WTC11 (cell line): ENCODE data around the gene ALDOC. TPM values are rescaled to one million over a fixed set of nuclear protein-coding genes. Genes with fewer than 3 reads are reported as not detected.

Source experiments
- ATAC-seq: fragments of 200-7000 bp; cut with Tn5 transposase; 2 replicates; pipeline ENCODE4 v1.10.0; 2021; ENCODE audit warnings: mild to moderate bottlenecking, moderate library complexity
- CTCF ChIA-PET: fragments of 300-600 bp; sonication (Branson Sonifier 250); formaldehyde crosslinking; loops from one replicate; lab custom pipeline; 2021; ENCODE audit warnings: antibody characterized with exemption; lab: Charles Lee
- POLR2A ChIA-PET: fragments of 350-600 bp; sonication (Branson Sonifier 250); formaldehyde crosslinking; loops from one replicate; lab custom pipeline; 2021; ENCODE audit warnings: antibody characterized with exemption; lab: Charles Lee
- DNase-seq: peaks from one replicate; pipeline ENCODE4 v3.0.0; 2021; ENCODE audit warnings: low spot score
- H3K27ac Mint-ChIP-seq: 2 replicates; pipeline ENCODE4 v1.8.0; 2021; ENCODE audit warnings: mixed read lengths
- H3K27me3 Mint-ChIP-seq: 2 replicates; pipeline ENCODE4 v1.8.0; 2021; ENCODE audit warnings: low read depth, mild to moderate bottlenecking, moderate library complexity, mixed read lengths
- H3K36me3 Mint-ChIP-seq: 2 replicates; pipeline ENCODE4 v1.8.0; 2021; ENCODE audit warnings: mixed read lengths
- H3K4me1 Mint-ChIP-seq: 2 replicates; pipeline ENCODE4 v1.8.0; 2022; ENCODE audit warnings: mixed read lengths
- H3K4me3 Mint-ChIP-seq: 2 replicates; pipeline ENCODE4 v1.8.0; 2021; ENCODE audit warnings: mild to moderate bottlenecking, moderate library complexity, mixed read lengths
- H3K9me3 Mint-ChIP-seq: 2 replicates; pipeline ENCODE4 v1.8.0; 2021; ENCODE audit warnings: mixed read lengths
- EMX1 ChIP-seq: fragments of 250-450 bp; sonication (Bioruptor Pico); IDR thresholded peaks from 2 replicates; pipeline ENCODE4 v1.8.0; 2021; ENCODE audit warnings: mild to moderate bottlenecking
- ESRRA ChIP-seq: sonication (generic); formaldehyde crosslinking; IDR thresholded peaks from 2 replicates; pipeline ENCODE4 v1.8.1; 2022; ENCODE audit warnings: mild to moderate bottlenecking, missing genetic modification reagents, borderline replicate concordance
- GTF2I ChIP-seq: fragments of 250-450 bp; sonication (Bioruptor Pico); conservative IDR thresholded peaks from 2 replicates; pipeline ENCODE4 v1.4.0; 2021; ENCODE audit warnings: mild to moderate bottlenecking
- NFE2L1 ChIP-seq: sonication (generic); formaldehyde crosslinking; IDR thresholded peaks from 2 replicates; pipeline ENCODE4 v1.8.1; 2023; ENCODE audit warnings: missing genetic modification reagents
- NFYB ChIP-seq: sonication (generic); formaldehyde crosslinking; conservative IDR thresholded peaks from 2 replicates; pipeline ENCODE4 v1.8.0; 2022; ENCODE audit warnings: low read depth, missing genetic modification reagents
- PRRX2 ChIP-seq: fragments of 250-450 bp; sonication (Bioruptor Pico); IDR thresholded peaks from 2 replicates; pipeline ENCODE4 v1.8.0; 2021; ENCODE audit warnings: mild to moderate bottlenecking
- RORB ChIP-seq: fragments of 250-450 bp; sonication (Bioruptor Pico); IDR thresholded peaks from 2 replicates; pipeline ENCODE4 v1.9.0; 2021; ENCODE audit warnings: mild to moderate bottlenecking
- SOX15 ChIP-seq: fragments of 250-450 bp; sonication (Bioruptor Pico); IDR thresholded peaks from 2 replicates; pipeline ENCODE4 v1.9.0; 2021; ENCODE audit warnings: mild to moderate bottlenecking
- SP1 ChIP-seq: sonication (generic); formaldehyde crosslinking; conservative IDR thresholded peaks from 2 replicates; pipeline ENCODE4 v1.8.1; 2022; ENCODE audit warnings: missing genetic modification reagents
- TCF7 ChIP-seq: sonication (generic); formaldehyde crosslinking; IDR thresholded peaks from 2 replicates; pipeline ENCODE4 v1.8.0; 2022; ENCODE audit warnings: mild to moderate bottlenecking, low read depth, missing genetic modification reagents, moderate library complexity
- ZNF121 ChIP-seq: sonication (generic); formaldehyde crosslinking; IDR thresholded peaks from 2 replicates; pipeline ENCODE4 v1.8.0; 2023; ENCODE audit warnings: missing genetic modification reagents
- ZNF138 ChIP-seq: sonication (generic); formaldehyde crosslinking; conservative IDR thresholded peaks from 2 replicates; pipeline ENCODE4 v1.8.1; 2022; ENCODE audit warnings: mild to moderate bottlenecking, moderate library complexity, missing genetic modification reagents
- ZNF219 ChIP-seq: sonication (generic); formaldehyde crosslinking; IDR thresholded peaks from 2 replicates; pipeline ENCODE4 v1.8.0; 2023; ENCODE audit warnings: missing genetic modification reagents, mild to moderate bottlenecking, borderline replicate concordance
- ZNF232 ChIP-seq: sonication (generic); formaldehyde crosslinking; IDR thresholded peaks from 2 replicates; pipeline ENCODE4 v1.8.0; 2022; ENCODE audit warnings: mild to moderate bottlenecking, missing genetic modification reagents
- ZNF263 ChIP-seq: sonication (generic); formaldehyde crosslinking; IDR thresholded peaks from 2 replicates; pipeline ENCODE4 v1.8.1; 2022; ENCODE audit warnings: low read depth, mild to moderate bottlenecking, moderate library complexity, missing genetic modification reagents
- ZNF396 ChIP-seq: fragments of 250-450 bp; sonication (Bioruptor Pico); IDR thresholded peaks from 2 replicates; pipeline ENCODE4 v1.8.0; 2021; ENCODE audit warnings: mild to moderate bottlenecking, moderate library complexity, borderline replicate concordance
- ZNF423 ChIP-seq: fragments of 250-450 bp; sonication (Bioruptor Pico); IDR thresholded peaks from 2 replicates; pipeline ENCODE4 v2.1.2; 2022; ENCODE audit warnings: mild to moderate bottlenecking, moderate library complexity
- total RNA-seq: library from RNA; stranded (reverse); gene quantifications from 3 replicates; pipeline ENCODE4 v1.2.3, GENCODE V29; 2021
- TF ChIP-seq, protein P1 (sequence below): sonication (generic); formaldehyde crosslinking; IDR thresholded peaks from 2 replicates; pipeline ENCODE4 v1.8.0; 2023; ENCODE audit warnings: missing genetic modification reagents
- TF ChIP-seq, protein P2 (sequence below): sonication (generic); formaldehyde crosslinking; IDR thresholded peaks from 2 replicates; pipeline ENCODE4 v1.8.1; 2023; ENCODE audit warnings: mild to moderate bottlenecking, missing genetic modification reagents, borderline replicate concordance
- TF ChIP-seq, protein P3 (sequence below): sonication (generic); formaldehyde crosslinking; IDR thresholded peaks from 2 replicates; pipeline ENCODE4 v1.8.0; 2023; ENCODE audit warnings: missing genetic modification reagents, mild to moderate bottlenecking, borderline replicate concordance
- TF ChIP-seq, protein P4 (sequence below): fragments of 250-450 bp; sonication (Bioruptor Pico); IDR thresholded peaks from 2 replicates; pipeline ENCODE4 v1.9.0; 2021; ENCODE audit warnings: mild to moderate bottlenecking

Gene ALDOC
- total RNA-seq, 1 experiment from 2014 or later = 73.5 TPM

DNA sequence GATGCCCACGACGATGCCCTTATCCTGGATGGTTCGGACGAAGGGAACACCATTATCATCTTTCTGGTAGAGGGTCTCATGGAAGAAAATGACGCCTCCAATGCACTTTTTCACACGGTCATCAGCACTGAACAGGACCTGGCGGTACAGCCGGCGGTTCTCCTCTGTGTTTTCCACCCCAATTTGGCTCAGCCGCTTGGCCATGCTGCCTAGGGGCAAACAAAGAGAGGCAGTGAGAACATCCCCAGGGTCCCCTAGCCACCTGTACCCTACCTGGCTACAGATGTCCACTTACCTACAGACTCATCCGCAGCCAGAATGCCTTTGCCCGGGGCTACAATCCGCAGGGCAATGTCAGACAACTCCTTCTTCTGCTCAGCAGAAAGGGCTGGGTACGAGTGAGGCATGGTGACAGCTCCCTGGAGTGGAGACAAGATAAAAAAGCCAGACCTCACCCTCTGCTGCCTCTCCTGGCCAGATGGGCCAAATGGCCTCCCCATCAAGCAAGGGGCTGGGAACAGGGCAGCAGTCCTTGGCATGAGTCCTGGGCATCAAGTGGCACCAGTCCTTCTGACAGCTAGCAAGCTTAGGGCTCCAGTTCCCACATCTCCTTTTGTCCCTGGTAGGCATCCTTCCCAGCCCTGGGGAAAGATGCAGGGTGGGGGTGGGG, 1.4 kb downstream of the ALDOC start:
- Mint-ChIP-seq H3K36me3 (peaks cover 37% of the 10 kb centered on the region), H3K4me1 (peaks cover 21% of the 10 kb centered on the region), H3K27ac (no peak overlapping the region), H3K9me3 (no peaks in the 10 kb centered on the region)
- CTCF ChIA-PET = interaction anchor here (0.8 to 3.6 kb wide), 4 partner anchors 9 to 76 kb away, joined by 3 to 26 read pairs (median 12); partner anchors contain the start of gene BLTP2
- DNase-seq (no peak), ATAC-seq (no peak)
- POLR2A ChIA-PET = interaction anchor here (0.7 kb wide), 1 partner anchor 152 kb away, joined by 3 read pairs; no protein-coding TSS in a partner anchor
- TF ChIP-seq NFE2L1 (CRISPR knock-in tag) (no peak), ZNF263 (CRISPR knock-in tag) (no peak), SOX15 (CRISPR knock-in tag) (no peak), RORB (CRISPR knock-in tag) (no peak), ZNF121 (CRISPR knock-in tag) (no peak), GTF2I (CRISPR knock-in tag) (no peak), ZNF396 (CRISPR knock-in tag) (no peak)
- TF ChIP-seq, protein P1, sequence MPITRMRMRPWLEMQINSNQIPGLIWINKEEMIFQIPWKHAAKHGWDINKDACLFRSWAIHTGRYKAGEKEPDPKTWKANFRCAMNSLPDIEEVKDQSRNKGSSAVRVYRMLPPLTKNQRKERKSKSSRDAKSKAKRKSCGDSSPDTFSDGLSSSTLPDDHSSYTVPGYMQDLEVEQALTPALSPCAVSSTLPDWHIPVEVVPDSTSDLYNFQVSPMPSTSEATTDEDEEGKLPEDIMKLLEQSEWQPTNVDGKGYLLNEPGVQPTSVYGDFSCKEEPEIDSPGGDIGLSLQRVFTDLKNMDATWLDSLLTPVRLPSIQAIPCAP (CRISPR knock-in tag) = no peak
- TF ChIP-seq, all 79 proteins: peak for 0
- no peak overlapping the region for H3K4me3 Mint-ChIP-seq
- peaks cover 3% of the 10 kb centered on the region; the same call in 1 of the 2 replicates for H3K27me3 Mint-ChIP-seq

DNA sequence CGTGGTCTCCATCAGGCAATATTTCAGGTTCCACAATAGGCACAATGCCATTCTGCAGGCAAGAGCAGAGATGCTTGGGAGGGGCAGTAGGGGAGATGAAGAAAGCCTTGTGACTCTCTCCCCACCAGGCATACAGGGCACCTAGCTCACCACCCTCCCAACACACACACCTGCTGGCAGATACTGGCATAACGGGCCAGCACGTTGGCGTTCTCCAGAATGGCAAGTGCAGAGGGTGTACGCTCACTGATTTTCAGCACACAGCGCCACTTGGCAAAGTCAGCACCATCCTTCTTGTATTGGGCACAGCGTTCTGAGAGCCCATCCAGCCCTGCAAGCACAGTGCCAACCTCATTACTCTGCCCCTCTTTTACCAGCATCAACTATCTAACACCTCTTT, 2.2 kb downstream of the ALDOC start:
- H3K27me3 Mint-ChIP-seq = peaks cover 3% of the 10 kb centered on the region; the same call in 1 of the 2 replicates
- CTCF ChIA-PET = interaction anchor here (2.4 to 3.6 kb wide), 2 partner anchors 28 to 76 kb away, joined by 6 to 26 read pairs; no protein-coding TSS in a partner anchor

DNA sequence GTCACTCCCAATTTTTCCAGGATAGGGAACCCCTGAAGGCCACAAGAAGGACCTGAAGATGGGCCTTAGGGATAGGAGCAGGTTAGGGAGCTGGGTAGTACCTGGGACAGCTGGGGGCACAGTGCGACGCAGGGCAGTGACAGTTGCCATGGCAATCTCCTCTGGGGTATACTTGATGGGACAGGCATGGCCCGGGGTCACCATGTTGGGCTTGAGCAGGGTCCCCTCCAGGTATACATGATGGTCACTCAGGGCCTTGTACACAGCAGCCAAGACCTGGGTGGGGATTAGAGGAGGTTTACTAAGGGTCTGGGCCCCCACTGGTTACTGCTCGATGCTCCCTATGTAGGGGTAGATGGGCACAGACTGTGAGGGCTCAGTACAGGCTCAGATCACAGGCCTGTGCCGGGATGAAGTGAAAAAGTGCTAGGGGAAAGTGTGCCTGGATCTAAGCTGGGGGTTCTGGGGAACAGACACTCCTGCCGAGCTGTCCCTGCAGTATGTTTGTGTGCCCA, 2.7 kb downstream of the ALDOC start:
- Mint-ChIP-seq H3K27ac (no peak overlapping the region), H3K4me1 (peaks cover 28% of the 10 kb centered on the region)

More for the DNA sequence above, 2.2 kb downstream of the ALDOC start:
- Mint-ChIP-seq H3K9me3 (no peaks in the 10 kb centered on the region), H3K4me1 (peaks cover 27% of the 10 kb centered on the region), H3K36me3 (peaks cover 32% of the 10 kb centered on the region), H3K27ac (no peak overlapping the region), H3K4me3 (no peak overlapping the region)
- ATAC-seq (no peak), DNase-seq (no peak)
- TF ChIP-seq EMX1 (CRISPR knock-in tag) = no peak
- POLR2A ChIA-PET = no interaction called here

More for the DNA sequence above, 2.7 kb downstream of the ALDOC start:
- TF ChIP-seq SP1 (CRISPR knock-in tag) = no peak
- no peak for TF ChIP-seq ZNF232 (CRISPR knock-in tag)
- TF ChIP-seq NFYB = no peak
- no peak for TF ChIP-seq PRRX2 (CRISPR knock-in tag)
- TF ChIP-seq, protein P2, sequence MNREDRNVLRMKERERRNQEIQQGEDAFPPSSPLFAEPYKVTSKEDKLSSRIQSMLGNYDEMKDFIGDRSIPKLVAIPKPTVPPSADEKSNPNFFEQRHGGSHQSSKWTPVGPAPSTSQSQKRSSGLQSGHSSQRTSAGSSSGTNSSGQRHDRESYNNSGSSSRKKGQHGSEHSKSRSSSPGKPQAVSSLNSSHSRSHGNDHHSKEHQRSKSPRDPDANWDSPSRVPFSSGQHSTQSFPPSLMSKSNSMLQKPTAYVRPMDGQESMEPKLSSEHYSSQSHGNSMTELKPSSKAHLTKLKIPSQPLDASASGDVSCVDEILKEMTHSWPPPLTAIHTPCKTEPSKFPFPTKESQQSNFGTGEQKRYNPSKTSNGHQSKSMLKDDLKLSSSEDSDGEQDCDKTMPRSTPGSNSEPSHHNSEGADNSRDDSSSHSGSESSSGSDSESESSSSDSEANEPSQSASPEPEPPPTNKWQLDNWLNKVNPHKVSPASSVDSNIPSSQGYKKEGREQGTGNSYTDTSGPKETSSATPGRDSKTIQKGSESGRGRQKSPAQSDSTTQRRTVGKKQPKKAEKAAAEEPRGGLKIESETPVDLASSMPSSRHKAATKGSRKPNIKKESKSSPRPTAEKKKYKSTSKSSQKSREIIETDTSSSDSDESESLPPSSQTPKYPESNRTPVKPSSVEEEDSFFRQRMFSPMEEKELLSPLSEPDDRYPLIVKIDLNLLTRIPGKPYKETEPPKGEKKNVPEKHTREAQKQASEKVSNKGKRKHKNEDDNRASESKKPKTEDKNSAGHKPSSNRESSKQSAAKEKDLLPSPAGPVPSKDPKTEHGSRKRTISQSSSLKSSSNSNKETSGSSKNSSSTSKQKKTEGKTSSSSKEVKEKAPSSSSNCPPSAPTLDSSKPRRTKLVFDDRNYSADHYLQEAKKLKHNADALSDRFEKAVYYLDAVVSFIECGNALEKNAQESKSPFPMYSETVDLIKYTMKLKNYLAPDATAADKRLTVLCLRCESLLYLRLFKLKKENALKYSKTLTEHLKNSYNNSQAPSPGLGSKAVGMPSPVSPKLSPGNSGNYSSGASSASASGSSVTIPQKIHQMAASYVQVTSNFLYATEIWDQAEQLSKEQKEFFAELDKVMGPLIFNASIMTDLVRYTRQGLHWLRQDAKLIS = no peak
- TF ChIP-seq, protein P3, sequence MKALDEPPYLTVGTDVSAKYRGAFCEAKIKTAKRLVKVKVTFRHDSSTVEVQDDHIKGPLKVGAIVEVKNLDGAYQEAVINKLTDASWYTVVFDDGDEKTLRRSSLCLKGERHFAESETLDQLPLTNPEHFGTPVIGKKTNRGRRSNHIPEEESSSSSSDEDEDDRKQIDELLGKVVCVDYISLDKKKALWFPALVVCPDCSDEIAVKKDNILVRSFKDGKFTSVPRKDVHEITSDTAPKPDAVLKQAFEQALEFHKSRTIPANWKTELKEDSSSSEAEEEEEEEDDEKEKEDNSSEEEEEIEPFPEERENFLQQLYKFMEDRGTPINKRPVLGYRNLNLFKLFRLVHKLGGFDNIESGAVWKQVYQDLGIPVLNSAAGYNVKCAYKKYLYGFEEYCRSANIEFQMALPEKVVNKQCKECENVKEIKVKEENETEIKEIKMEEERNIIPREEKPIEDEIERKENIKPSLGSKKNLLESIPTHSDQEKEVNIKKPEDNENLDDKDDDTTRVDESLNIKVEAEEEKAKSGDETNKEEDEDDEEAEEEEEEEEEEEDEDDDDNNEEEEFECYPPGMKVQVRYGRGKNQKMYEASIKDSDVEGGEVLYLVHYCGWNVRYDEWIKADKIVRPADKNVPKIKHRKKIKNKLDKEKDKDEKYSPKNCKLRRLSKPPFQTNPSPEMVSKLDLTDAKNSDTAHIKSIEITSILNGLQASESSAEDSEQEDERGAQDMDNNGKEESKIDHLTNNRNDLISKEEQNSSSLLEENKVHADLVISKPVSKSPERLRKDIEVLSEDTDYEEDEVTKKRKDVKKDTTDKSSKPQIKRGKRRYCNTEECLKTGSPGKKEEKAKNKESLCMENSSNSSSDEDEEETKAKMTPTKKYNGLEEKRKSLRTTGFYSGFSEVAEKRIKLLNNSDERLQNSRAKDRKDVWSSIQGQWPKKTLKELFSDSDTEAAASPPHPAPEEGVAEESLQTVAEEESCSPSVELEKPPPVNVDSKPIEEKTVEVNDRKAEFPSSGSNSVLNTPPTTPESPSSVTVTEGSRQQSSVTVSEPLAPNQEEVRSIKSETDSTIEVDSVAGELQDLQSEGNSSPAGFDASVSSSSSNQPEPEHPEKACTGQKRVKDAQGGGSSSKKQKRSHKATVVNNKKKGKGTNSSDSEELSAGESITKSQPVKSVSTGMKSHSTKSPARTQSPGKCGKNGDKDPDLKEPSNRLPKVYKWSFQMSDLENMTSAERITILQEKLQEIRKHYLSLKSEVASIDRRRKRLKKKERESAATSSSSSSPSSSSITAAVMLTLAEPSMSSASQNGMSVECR (CRISPR knock-in tag) = no peak
- no peak for TF ChIP-seq TCF7 (CRISPR knock-in tag)
- no peak for TF ChIP-seq ZNF219 (CRISPR knock-in tag)
- TF ChIP-seq, protein P4, sequence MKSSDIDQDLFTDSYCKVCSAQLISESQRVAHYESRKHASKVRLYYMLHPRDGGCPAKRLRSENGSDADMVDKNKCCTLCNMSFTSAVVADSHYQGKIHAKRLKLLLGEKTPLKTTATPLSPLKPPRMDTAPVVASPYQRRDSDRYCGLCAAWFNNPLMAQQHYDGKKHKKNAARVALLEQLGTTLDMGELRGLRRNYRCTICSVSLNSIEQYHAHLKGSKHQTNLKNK (CRISPR knock-in tag) = no peak
- TF ChIP-seq ZNF423 (CRISPR knock-in tag) = no peak
- TF ChIP-seq ESRRA (CRISPR knock-in tag) = no peak
- no peak for TF ChIP-seq ZNF138
- Mint-ChIP-seq H3K4me3 (no peak overlapping the region), H3K9me3 (no peaks in the 10 kb centered on the region), H3K27me3 (peaks cover 3% of the 10 kb centered on the region; the same call in 1 of the 2 replicates), H3K36me3 (peaks cover 28% of the 10 kb centered on the region)
- DNase-seq (no peak), ATAC-seq (no peak)
- CTCF ChIA-PET = no interaction called here
- POLR2A ChIA-PET = no interaction called here
